Measurements from ENCODE around the gene ANXA6. TPM values are rescaled to one million over a fixed set of nuclear protein-coding genes. Genes with fewer than 3 reads are reported as not detected.

Gene ANXA6
- total and polyA plus RNA-seq, 10 of the 15 experiments (the other 5 are each of a cell fraction or from before 2014, with no cell fraction given): 44.0 to 571 (median 465) TPM

GRCh38 chr5:151167022-151167421, 9.4 kb upstream of the ANXA6 start:
- no peaks in the 10 kb centered on the region for H3K79me2 ChIP-seq (ENCODE audit: control insufficient read depth, insufficient read depth, low read length)
- no peaks in the 10 kb centered on the region for H3K36me3 ChIP-seq (ENCODE audit: control insufficient read depth in 2 of 2, insufficient read depth in 2 of 2, low read length in 1 of 2)
- H3K9me3 ChIP-seq (replicated peaks; ENCODE audit: control insufficient read depth, insufficient read depth, low read length): no peaks in the 10 kb centered on the region
- TF ChIP-seq MXI1 (IDR thresholded peaks at IDR 0.05; ENCODE audit: low read depth, low read length): no peak
- no peak for TF ChIP-seq SUZ12 (IDR thresholded peaks at IDR 0.05; ENCODE audit: unreplicated experiment)
- no peak for TF ChIP-seq KLF5 (IDR thresholded peaks at IDR 0.05; ENCODE audit: partially characterized antibody)
- no peak for TF ChIP-seq RAD21 (IDR thresholded peaks at IDR 0.05; ENCODE audit: insufficient read depth, low read depth, low read length)
- TF ChIP-seq POLR2A (IDR thresholded peaks at IDR 0.05; ENCODE audit: low read depth, low read length): no peak
- CTCF ChIA-PET: interaction anchor here (0.8 to 40.1 kb wide), 10 partner anchors 11 to 366 kb away, joined by 3 to 1107 read pairs (median 36); no protein-coding TSS in a partner anchor
- ATAC-seq: no peak
- H3K4me2 ChIP-seq (ENCODE audit: control insufficient read depth, insufficient read depth): no peak overlapping the region
- no peak overlapping the region for H3K4me3 ChIP-seq
- H3K4me1 ChIP-seq (ENCODE audit: control insufficient read depth, insufficient read depth, low read length): peaks cover 3% of the 10 kb centered on the region; the same call in 1 of the 2 replicates
- in situ Hi-C loops (cut with MboI) (loop anchor here (10.0 kb wide), 1 partner anchor 372 kb away; no protein-coding TSS in a partner anchor), intact Hi-C loops (cut with micrococcal nuclease; ENCODE audit: unreplicated experiment) (loop anchor here (5.0 kb wide), 1 partner anchor 150 kb away; no protein-coding TSS in a partner anchor)
- RAD21 ChIA-PET (ENCODE audit: unreplicated experiment): interaction anchor here (0.7 to 9.1 kb wide), 11 partner anchors 26 to 149 kb away, joined by 3 to 306 read pairs (median 7); no protein-coding TSS in a partner anchor
- no peak overlapping the region for H3K9ac ChIP-seq (ENCODE audit: control insufficient read depth, insufficient read depth, low read length)
- POLR2A ChIA-PET: interaction anchor here (0.8 to 1.3 kb wide), 2 partner anchors 51 to 56 kb away, joined by 3 to 4 read pairs; no protein-coding TSS in a partner anchor
- H3K27me3 ChIP-seq (replicated peaks in 1 of 2; ENCODE audit: control insufficient read depth in 2 of 2, insufficient read depth in 2 of 2, low read length in 1 of 2): no peaks in the 10 kb centered on the region
- no TSS peak for BruUV-seq (replicated peaks)
- no peak for FAIRE-seq
- no peak overlapping the region for H3K27ac ChIP-seq (ENCODE audit: control insufficient read depth, insufficient read depth)
- WGBS (ENCODE audit: insufficient coverage, insufficient replicate concordance, low lambda C conversion rate, missing lambda C conversion rate): 86% methylated on average over 9 of the region's 9 CpGs
- H2AFZ ChIP-seq (ENCODE audit: control insufficient read depth, low read depth, low read length): no peak overlapping the region
- no peak for DNase-seq (ENCODE audit: low read depth, low spot score)
- SMC1A ChIA-PET (ENCODE audit: uncharacterized antibody, unreplicated experiment): interaction anchor here (0.7 to 35.3 kb wide), 18 partner anchors 9 to 315 kb away, joined by 3 to 1132 read pairs (median 5); partner anchors contain the start of gene ANXA6
- H4K20me1 ChIP-seq (ENCODE audit: control insufficient read depth, insufficient read depth): no peaks in the 10 kb centered on the region
